HPDE6-E6E7 (cell line): Measurements from ENCODE around the gene KCNIP1.

Experiments used
- DNase-seq: peaks from one replicate; pipeline ENCODE4 v3.0.0; 2011; ENCODE audit warnings: missing footprints; ENCODE audit errors: extremely low spot score

KCNIP1 gene

DNA sequence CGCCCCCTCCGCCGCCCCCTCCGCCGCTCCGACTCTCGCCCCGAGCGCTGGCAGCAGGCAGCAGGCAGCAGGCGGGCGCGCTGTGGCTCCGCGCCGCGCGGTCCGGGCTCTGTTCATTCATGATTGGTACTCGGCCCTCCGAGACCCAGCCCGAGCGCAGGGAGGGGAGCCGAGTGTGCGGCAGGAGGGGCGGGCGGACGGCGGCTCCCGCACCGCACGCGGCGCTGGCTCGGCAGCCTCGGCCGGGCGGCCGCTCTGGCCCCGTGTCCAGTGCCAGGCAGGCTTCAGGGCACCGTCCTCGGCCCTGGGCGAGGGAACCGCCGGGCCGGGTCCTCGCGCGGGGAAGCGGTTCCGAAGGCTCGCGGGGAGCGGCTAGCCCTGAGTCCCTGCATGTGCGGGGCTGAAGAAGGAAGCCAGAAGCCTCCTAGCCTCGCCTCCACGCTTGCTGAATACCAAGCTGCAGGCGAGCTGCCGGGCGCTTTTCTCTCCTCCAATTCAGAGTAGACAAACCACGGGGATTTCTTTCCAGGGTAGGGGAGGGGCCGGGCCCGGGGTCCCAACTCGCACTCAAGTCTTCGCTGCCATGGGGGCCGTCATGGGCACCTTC, at the start of gene KCNIP1:
TSS of gene KCNIP1 (plus strand) at position 31 of the 607 bp plus-strand sequence.
- no peak for DNase-seq

DNA sequence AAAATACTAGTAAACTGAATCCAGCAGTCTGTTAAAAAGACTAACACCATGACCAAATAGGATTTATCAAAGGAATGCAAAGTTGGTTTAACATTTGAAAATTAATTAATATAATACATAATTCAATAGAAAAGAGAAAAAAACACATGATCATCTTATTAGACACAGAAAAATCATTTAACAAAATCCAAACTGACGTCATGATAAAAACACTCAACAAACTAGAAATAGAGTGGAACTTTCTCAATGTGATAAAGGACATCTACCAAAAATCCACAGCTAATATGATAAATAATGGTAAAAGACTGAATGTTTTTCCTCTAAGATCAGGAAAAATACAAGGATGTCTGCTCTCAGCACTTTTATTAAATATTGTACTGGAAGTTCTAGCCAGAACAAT, 40.4 kb upstream of the KCNIP1 start:
- DNase-seq, result no peak

GRCh38 chr5:170464280-170465127, 39.3 kb upstream of the KCNIP1 start:
- no peak for DNase-seq

DNA sequence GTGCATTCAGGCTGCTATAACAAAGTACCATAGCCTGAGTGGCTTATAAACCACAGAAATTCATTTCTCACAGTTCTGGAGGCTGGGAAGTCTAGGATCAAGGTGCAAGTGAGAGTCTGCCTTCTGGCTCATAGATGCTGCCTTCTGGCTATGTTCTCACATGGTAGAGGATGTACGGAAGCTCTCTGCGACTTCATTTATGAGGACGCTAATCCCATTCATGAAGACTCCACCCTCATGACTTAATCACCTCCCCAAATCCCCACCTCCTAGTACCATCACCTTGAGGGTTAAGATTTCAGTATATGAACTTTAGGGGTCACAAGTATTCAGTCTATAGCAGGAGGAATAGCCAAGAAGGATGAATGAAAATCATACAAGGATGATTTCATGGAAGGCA, 37.3 kb upstream of the KCNIP1 start:
- DNase-seq, result no peak

DNA sequence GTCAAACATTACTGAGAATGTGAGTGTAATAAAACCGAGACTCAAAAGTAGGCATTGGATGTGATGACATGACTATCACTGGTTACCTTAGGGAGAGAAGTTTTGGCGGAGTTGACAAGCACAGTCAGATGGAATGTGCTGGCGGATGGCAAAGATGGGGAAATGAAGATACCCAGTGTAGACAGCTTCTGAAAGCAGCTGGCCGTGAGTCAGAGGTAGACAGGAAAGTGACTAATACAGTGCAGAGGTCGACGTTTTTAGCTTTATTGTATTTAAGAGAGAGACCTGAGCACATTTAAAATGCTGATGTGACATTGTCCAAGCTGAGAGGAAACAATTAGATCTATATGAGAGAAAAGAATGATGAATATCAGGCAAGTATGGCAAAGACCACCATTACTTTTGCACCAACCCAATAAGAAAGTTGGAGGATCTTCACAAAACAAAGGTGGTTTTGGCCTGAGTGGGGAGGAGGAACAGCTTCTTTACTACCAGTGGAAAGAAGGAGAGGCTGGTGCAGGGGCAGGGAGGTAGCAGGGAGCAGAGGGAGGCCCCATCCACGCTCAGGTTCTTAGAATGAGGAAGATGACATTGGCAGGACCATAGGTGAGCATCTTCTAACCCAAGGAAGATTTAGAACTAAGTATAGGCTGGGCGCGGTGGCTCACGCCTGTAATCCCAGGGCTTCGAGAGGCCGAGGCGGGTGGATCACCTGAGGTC, 36.7 kb upstream of the KCNIP1 start:
- DNase-seq, result peak; percentile 55

- DNase-seq, result no peak
Measured at GRCh38 chr5:170468633-170469285, 35.1 kb upstream of the KCNIP1 start.

DNA sequence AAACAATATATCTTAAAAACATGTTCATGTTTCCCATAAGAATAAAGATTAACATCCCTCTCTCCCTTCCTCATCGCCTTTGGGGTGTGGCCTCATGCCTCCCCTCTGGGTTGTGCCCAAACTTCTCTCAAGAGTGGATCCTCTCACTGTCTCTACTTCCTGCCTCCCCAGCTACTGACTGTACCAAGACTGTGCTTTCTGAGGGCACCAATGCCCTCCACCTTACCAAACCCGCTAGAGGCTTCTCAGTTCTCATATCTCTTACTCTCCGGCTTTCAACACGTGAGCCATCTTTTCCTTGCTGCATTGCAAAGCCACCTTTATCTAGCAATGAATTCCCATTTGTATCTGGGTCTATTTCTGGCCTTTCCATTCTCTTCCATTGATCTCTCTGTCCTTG, 34.4 kb upstream of the KCNIP1 start:
- no peak for DNase-seq

DNA sequence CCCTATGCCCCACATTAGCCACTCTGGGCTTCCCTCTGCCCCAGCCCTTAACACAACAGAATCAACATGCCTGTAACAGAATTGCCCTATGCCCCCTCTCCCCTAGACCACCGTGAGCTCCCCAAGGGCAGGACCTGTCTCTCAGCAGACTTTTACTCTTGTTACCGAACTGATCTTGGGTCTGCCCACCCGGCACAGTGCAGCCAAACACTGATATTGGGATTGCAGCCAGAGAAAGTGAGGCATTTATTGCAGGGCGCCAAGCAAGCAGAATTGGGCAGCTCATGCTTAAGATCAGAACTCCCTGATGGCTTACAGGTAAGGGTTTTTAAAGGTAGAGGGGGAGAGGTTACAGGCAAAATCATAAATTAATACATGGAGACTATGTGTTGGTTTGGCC, 33.5 kb upstream of the KCNIP1 start:
- no peak for DNase-seq

GRCh38 chr5:170470808-170471404, 32.9 kb upstream of the KCNIP1 start:
- no peak for DNase-seq

- DNase-seq, result no peak
Measured at GRCh38 chr5:170471551-170472178, 32.2 kb upstream of the KCNIP1 start.

DNA sequence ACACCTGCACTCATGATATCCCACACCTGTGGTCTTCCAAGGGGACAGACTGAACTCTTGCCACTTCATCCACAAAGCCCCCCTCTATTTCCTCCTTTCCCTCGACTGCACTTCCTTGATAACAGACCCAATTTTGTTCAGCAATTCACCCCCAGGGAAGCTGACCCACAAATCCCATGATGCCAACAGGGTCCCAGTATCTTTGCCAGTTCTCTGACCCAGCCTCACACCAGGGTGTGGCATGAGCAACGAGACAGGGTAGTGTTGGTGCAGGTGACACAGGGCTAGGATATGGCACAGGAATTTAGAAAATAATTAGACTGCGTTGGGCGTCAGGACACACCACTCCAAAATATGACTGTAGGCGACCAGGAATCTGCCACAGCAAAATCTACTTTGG, 30.2 kb upstream of the KCNIP1 start:
- DNase-seq, result no peak

- no peak for DNase-seq
Measured at GRCh38 chr5:170474489-170475274, 29.1 kb upstream of the KCNIP1 start.

DNA sequence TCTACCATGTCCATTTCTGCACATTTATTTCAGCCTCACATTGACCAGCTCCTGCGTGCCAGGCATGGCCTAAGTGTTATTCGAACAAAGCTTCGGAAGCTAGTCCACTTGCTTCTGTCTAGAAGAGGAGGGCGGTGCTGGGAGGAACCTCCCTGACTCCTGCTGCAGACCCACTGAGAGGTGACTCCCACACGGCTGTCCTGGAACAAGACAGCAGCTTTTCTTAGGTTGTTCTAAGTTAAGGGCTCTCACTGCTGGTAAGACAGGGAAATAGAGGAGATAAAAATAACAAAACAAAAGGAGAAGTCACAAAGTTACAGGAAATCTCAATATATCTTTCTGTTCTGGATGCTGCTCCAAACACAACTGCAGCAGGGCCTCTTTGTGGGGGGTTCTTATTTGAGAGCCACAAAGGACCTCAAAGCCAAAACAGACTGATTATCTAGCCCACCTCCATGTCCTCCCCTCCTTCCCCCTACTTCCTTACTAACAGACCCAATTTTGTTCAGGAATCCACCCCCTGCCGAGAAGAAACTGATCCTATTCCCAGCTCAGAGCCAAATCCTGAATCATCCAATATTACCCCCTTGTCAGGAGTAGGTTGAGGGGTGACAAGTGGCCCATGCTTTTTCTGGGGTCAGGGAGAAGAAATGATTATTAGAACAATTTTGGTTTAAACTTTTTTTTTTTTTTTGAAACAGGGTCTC, 28.4 kb upstream of the KCNIP1 start:
- DNase-seq, result no peak

GRCh38 chr5:170476704-170477103, 27.1 kb upstream of the KCNIP1 start:
- no peak for DNase-seq

- no peak for DNase-seq
Measured at GRCh38 chr5:170477906-170478305, 25.9 kb upstream of the KCNIP1 start.

GRCh38 chr5:170478306-170478705, 25.5 kb upstream of the KCNIP1 start:
- no peak for DNase-seq

DNA sequence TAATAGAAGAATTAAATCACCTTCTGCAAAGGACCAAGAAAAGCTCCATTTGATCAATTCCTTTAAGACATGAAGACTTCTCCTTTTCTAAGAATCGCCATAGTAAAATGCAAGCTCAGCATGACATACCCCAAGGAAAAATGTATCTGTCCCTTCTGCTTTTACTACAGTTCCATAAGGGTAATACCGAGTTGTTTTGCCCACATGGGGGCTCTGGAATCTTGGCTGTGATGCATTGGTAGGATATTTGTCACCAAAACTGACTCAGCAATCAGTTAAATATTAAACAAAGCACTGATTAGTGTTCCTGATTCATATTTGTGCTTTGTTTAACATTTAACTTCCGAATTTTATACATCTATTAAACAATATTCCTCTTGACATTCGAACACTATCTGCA, 24.3 kb upstream of the KCNIP1 start:
- DNase-seq, result no peak

- no peak for DNase-seq
Measured at GRCh38 chr5:170480260-170480659, 23.6 kb upstream of the KCNIP1 start.

DNA sequence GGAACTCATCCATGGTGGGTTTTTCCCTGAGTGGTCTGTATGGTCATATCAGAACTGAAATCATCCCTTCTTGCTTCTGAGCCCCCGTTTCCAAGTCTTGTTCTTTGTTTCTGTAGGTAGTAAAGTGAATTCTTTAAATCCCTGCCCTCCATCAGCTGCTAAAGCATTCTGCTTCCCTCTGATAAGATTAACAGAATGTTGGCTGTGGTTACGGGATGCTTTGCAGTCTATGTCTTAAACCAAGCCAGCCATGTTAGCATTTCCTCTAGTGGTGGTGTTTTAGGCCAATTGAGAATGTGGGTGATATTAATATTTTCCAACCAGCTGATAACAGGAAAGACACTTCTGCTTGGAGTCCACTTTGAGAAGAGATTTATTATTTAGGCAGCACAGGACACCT, 22.0 kb upstream of the KCNIP1 start:
- DNase-seq, result no peak

- no peak for DNase-seq
Measured at GRCh38 chr5:170482511-170482910, 21.3 kb upstream of the KCNIP1 start.
